Transverse colon (tissue), 4 donors: Measurements from ENCODE around the gene TRIM14.

ENCODE experiments used
- CTCF ChIP-seq, 5 experiments: fragments of 200-600 bp in 3 of 5; fragments of 450-650 bp in 2 of 5; sonication (generic) in 3 of 5; IDR thresholded peaks; 1 replicate in 2 of 5; 2 replicates in 3 of 5; pipeline ENCODE4 v1.5.1; 2016 to 2017; ENCODE audit warnings: antibody characterized with exemption in 5 of 5, inconsistent platforms in 3 of 5, mild to moderate bottlenecking in 2 of 5, moderate library complexity in 1 of 5
- EP300 ChIP-seq: sonication (generic); formaldehyde crosslinking; IDR thresholded peaks from one replicate; pipeline ENCODE4 v1.6.1; 2017; ENCODE audit warnings: antibody characterized with exemption, low read depth
- POLR2A ChIP-seq: fragments of 450-650 bp; IDR thresholded peaks from one replicate; pipeline ENCODE4 v1.6.1; 2016; ENCODE audit warnings: antibody characterized with exemption, mild to moderate bottlenecking, moderate library complexity
- POLR2AphosphoS5 ChIP-seq, 3 donors: sonication (generic); formaldehyde crosslinking; IDR thresholded peaks; one replicate each; pipeline ENCODE4 v1.6.1; 2016; ENCODE audit warnings: antibody characterized with exemption in 3 of 3

- no peak for TF ChIP-seq CTCF (IDR thresholded peaks at IDR 0.05)
- TF ChIP-seq EP300, result no peak
- TF ChIP-seq POLR2AphosphoS5 (IDR thresholded peaks at IDR 0.05), result no peak
- no peak for TF ChIP-seq POLR2A
These were observed 87.1 kb downstream of the TRIM14 start for GRCh38 chr9:98031935-98032334.
